GM19328 (cell line): ENCODE data around the gene MTA2.
"Not testable (repeated sequence)": the region's sequence is repeated elsewhere in the genome, so short reads cannot be mapped to it uniquely, and the experiment has no call there.

Experiments used
- ATAC-seq: cut with Tn5 transposase; IDR thresholded peaks from one replicate; pipeline ENCODE4 v1.9.1; 2021; ENCODE audit warnings: mild to moderate bottlenecking, moderate library complexity; ENCODE audit not compliant: unreplicated experiment

The MTA2 gene

DNA sequence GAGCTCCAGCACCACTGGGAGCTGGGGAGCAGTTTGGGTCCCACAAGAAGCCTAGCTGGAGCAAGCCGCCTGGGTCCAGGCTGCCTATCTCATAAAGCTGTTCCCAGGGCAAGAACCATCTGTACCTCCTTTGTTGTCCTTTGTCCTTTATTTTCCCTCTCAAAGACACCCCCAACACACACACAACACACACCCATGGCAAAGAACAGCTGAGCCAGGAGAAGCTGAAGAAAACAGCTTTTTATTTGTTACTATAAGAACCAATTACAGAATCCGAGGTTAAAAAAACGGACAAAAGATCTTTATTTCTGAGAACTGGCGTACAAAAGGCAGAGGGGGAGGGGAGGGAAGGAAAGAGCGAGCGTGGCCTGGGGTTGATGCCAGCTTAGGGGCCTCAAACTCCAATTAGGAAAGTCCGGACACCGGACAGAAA is 8.7 kb downstream of the MTA2 start:
- ATAC-seq = no peak

DNA sequence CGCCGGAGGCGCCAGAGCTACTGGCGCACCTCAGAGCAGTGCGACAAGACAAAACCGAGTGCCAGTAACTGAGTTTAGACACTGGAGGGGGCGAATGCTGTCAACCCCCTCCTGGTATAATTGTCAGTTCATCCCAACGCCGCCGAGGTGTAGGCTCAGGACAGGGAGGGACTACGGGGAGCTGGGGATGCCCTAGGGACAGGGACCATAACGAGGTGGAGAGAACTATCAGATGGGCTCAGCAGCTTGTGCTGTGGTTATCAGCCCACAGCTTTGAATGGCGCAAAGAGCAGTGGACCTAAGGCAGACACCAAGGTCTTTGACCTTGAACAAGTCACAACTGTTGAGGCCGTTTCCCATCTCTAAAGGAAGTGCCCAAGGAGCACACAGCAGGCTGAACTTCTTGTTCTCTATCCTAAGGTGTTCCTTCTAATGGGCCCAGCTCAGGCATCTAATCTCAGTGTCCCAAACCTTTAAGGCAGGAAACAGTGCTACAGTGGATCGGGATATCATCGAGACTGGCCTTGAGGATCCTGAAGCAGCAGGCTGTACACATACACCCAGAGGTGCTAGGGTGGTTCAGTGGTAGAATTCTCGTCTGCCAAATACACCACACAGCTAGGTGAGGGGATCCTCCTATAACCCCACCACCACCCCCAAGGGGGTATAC is 9.4 kb downstream of the MTA2 start:
- ATAC-seq = no peak

DNA sequence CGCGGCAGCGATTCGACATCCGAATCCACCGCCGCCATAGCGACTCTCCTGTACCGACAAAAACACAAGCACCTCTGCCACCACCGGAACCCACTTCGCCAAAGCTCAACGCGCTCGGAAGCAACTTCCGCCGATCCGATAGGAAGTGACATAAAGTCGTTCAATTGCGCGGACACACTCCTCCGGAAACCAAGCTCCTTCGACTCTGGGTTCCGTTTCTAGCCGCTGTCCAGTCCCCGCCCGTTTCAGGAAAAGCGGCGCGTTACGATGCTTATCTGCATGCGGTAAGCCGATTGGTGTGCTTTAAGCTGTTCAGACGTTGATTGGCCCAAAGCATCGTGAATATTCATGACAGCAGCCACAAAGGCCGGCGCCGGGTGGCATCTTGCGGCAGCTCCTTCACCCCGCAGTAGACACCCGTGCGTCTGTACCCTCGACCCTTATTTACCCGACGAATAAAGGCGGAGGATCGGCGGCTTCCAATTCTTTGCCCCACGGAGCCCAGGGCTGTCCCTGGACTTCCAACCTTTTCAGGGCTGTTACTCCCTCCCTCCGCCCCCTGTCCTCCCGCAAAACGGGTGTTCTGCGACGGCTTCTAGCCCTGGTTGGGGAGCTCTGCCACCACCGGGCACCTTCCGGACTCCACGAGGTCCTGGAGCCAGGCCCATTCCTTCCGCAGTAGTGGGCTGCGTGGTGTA is 10.1 kb downstream of the MTA2 start, which contains the start of gene TUT1:
TUT1 (minus strand) TSS at position 76 of the 698 bp plus-strand sequence; CDS start at position 38, 38 bp downstream.
- ATAC-seq = peak; percentile 75

- ATAC-seq = no peak
These were observed 12.6 kb downstream of the MTA2 start for GRCh38 chr11:62588966-62589637.

DNA sequence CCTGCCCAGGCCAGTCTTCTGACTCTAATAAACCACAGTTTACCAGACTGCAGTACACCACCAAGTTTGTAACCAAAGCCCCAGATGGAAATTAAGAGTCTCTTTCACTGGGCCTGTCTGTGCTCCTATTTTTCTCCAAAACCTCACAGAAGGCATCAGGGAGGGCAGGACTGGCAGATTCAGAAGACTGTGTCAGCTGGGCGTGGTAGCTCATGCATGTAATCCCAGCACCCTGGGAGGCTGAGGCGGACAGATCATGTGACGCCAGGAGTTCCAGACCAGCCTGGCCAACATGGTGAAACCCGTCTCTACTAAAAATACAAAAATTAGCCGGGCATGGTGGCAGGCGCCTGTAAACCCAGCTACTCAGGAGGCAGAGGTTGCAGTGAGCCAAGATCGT is 16.3 kb downstream of the MTA2 start:
- not testable (repeated sequence) for ATAC-seq

- ATAC-seq = not testable (repeated sequence)
These were observed 19.9 kb downstream of the MTA2 start for GRCh38 chr11:62581735-62582134.

DNA sequence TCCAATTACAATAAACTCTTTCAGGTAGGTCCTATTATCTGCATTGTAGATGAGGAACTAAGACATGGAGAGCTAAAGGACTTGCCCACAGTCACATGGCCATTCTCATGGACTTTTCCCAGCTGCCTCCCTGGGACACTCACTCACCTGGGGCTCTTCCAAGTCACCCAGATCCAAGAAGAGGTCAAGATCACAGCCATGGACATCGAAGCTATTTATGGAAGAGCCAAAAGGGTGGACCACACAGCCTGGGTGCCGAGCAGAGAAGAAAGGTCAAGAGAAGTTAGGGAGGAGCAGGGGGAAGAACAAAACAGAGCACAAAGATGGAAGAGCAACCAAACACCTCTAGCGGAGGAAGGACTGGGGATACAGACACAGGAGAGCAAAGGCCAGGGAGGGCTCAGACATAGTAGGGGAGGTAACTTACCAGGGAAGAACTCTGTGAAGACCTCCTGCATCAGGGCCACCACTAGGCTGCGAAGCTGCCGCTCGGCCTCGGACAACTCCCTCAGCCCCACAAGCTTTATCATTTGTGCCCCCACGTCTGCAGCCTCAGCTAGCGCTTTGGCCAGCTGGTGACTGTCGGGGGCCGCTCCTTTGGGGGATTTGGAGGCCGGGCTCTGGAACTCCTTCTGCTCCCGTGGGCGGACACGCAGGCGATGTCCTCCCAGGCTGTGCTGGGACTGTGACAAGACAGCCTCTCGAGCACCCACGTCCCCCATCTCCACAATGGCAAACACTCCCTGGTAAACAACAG is 20.5 kb downstream of the MTA2 start:
- ATAC-seq = no peak

DNA sequence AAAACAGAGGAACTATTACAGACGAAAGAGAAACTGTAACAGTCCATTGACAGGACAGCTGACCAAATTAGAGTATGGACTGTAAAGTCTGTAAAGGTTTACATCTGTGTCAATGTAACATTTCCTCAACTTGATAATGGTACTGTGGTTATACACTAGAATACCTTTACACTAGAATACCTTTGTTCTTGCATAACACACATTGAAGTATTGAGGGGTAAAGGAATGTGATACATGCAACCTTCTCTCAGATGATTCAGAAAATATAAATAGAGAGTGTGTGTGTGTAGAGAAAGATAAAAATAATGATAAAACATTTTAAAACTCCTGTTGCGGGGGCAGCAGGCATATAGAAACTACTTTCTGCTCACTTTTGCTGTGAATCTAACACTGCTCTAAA is 22.4 kb downstream of the MTA2 start:
- no peak for ATAC-seq

- no peak for ATAC-seq
These were observed 23.1 kb downstream of the MTA2 start for GRCh38 chr11:62578541-62578940.

DNA sequence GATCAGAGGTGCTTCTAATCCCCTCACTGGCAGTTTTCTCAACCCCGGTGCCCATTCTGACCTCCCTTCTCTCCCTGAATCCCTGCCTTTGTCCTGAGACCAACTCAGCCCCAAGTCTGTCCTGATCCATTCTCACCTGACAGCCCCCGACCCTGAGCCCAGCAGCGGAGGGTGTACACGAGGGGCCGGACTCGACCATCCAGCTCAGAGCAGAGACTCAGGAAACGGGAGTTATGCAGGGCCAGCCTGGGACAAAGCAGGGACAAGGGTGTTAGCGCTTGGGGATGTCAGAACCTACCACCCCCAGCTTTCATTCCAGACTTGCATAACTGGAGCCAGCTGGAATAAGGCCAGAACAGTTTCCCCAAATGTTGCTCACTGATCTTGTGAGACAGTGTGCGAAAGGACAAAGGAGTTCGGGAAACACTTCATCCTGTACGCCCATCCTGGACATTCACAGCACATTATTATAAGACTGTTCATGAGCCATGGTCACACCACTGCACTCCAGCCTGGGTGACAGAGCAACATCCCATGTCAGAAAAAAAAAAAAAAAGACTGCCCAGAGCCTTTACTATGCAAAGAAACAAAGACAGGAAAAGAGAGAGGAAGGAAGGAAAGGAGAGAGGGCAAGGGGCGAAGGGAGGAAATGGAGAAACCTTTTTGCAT is 24.5 kb downstream of the MTA2 start:
- no peak for ATAC-seq

- no peak for ATAC-seq
These were observed 25.8 kb downstream of the MTA2 start for GRCh38 chr11:62575837-62576236.

DNA sequence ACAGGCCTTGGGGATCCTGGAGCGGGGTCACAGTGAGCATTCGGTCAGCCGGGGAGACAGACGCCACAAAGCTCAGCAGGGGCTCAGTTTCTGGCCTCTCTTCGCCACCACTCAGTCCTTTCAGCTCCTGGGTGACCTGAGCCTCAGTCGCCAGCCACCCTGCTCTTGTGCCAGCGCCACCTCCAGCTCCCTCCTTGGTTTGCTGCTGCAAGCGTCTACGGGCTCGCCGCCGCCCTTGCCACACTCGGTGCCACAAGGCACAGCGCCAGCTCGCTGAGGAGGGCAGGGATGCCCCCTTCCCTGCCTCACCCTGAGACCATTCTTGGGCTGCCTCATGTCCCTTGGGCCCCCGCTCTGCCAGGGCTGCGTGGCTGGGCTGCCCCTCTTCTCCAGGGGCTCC is 26.5 kb downstream of the MTA2 start:
- no peak for ATAC-seq

- ATAC-seq = peak; percentile 18
These were observed 27.1 kb downstream of the MTA2 start for GRCh38 chr11:62574363-62575071.

GRCh38 chr11:62573592-62574362 is 27.9 kb downstream of the MTA2 start, which contains the start of gene EEF1G:
Gene EEF1G, minus strand, starts transcription at chr11:62573891. Its CDS starts 49 bp downstream, at chr11:62573842.
- peak; percentile 87 for ATAC-seq

- no peak for ATAC-seq
These were observed 28.6 kb downstream of the MTA2 start for GRCh38 chr11:62573006-62573591.

DNA sequence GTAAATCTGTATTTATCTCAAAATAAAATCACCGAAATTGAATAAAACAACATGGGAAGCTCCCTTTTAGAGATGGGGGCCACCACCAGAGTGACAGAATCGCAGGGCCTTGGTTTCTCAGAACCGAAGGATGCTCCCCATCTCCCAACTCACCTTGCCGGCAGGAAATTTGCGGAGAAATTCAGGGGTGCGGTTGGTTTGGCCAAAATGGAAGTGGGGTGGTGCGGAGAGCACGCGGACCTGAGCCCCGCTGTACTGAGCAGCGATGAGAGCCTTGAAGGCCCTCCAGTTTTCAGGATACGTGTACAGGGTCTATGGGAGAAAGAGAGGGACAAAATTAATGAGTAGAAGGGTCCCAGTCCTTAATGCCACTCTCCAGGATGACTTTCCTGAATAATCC is 29.2 kb downstream of the MTA2 start:
- ATAC-seq = no peak

- not testable (repeated sequence) for ATAC-seq
These were observed 30.2 kb downstream of the MTA2 start for GRCh38 chr11:62571493-62571892.

GRCh38 chr11:62570903-62571302 is 30.8 kb downstream of the MTA2 start:
- not testable (repeated sequence) for ATAC-seq

- no peak for ATAC-seq
These were observed 32.1 kb downstream of the MTA2 start for GRCh38 chr11:62569611-62570010.
